Measurements from ENCODE around the gene TAC3. TPM values are rescaled to one million over a fixed set of nuclear protein-coding genes. Genes with fewer than 3 reads are reported as not detected.

The TAC3 gene
- total and polyA plus RNA-seq, 2 of the 8 experiments (the other 6 are each of a cell fraction or from before 2014, with no cell fraction given): 9.7 to 45.3 TPM

DNA sequence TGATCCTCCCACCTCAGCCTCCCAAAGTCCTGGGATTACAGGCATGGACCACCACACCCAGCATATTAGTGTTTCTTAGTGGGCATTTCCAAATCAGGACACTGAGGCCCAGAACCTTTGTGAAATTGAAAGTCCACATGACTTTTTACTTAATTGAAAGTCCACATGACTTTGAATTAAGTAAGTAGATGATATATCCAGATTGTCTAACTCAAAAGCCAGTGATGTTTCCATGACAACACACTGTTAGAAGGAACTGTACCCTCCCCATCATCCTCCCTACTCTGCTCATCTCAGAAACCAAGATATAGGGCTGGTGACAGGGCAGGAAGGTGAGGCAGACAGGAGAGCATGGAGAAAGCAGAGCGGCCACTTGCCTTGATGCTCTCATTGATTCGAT is 26.4 kb upstream of the TAC3 start:
- DNase-seq (ENCODE audit: low read depth in 1 of 2, low spot score in 2 of 2) (no peak), FAIRE-seq (no peak)
- CTCF ChIA-PET (ENCODE audit: partially characterized antibody): interaction anchor here (1.3 to 4.8 kb wide), 7 partner anchors 11 to 69 kb away, joined by 4 to 25 read pairs (median 7); partner anchors contain the start of gene STAT6
- H3K56ac ChIP-seq (replicated peaks; ENCODE audit: insufficient read length, low read depth, low read length): no peak overlapping the region
- no peak overlapping the region for H2AFZ ChIP-seq (ENCODE audit: low read length)
- H2BK20ac ChIP-seq (ENCODE audit: low read length): no peak overlapping the region
- H3K9ac ChIP-seq (replicated peaks in 1 of 4; ENCODE audit: extremely low read depth in 1 of 4, low read depth in 3 of 4, low read length in 3 of 4): no peak overlapping the region
- no peak overlapping the region for H3K4ac ChIP-seq (replicated peaks; ENCODE audit: insufficient read length, low read depth, low read length)
- H3K27ac ChIP-seq (ENCODE audit: low read depth, low read length): no peak overlapping the region
- no peak overlapping the region for H3K4me3 ChIP-seq (ENCODE audit: extremely low read depth in 1 of 4, insufficient read depth in 2 of 4, low read depth in 3 of 4, low read length in 4 of 4)
- no peak overlapping the region for H4K5ac ChIP-seq (ENCODE audit: insufficient read length, low read depth, low read length)
- H3K27me3 ChIP-seq (replicated peaks in 1 of 4; ENCODE audit: control insufficient read depth in 3 of 4, extremely low read depth in 1 of 4, insufficient read depth in 3 of 4, low read length in 3 of 4): no peaks in the 10 kb centered on the region; a peak in 1 of 7 replicates
- H3K14ac ChIP-seq (ENCODE audit: insufficient read length): no peak overlapping the region
- no peaks in the 10 kb centered on the region for H3K79me2 ChIP-seq (ENCODE audit: control insufficient read depth in 1 of 2, insufficient read depth in 2 of 2, low read length in 2 of 2)
- no peak overlapping the region for H2BK120ac ChIP-seq (replicated peaks; ENCODE audit: low read depth, low read length)
- no peak overlapping the region for H4K91ac ChIP-seq (replicated peaks; ENCODE audit: insufficient read length, low read length)
- H4K20me1 ChIP-seq (replicated peaks in 1 of 2; ENCODE audit: control insufficient read depth in 1 of 2, insufficient read depth in 2 of 2, low read length in 2 of 2): no peaks in the 10 kb centered on the region
- H3K23me2 ChIP-seq (ENCODE audit: low read depth, low read length): no peaks in the 10 kb centered on the region
- no peak overlapping the region for H4K8ac ChIP-seq (ENCODE audit: extremely low read depth, insufficient read depth, low read length)
- no peak overlapping the region for H2AK5ac ChIP-seq (ENCODE audit: low read depth, low read length)
- no peak overlapping the region for H2BK5ac ChIP-seq (ENCODE audit: low read depth, low read length)
- no peaks in the 10 kb centered on the region for H3K9me3 ChIP-seq (ENCODE audit: insufficient read depth in 2 of 2, low read depth in 1 of 2, low read length in 1 of 2)
- H3K18ac ChIP-seq (ENCODE audit: extremely low read depth, low read length): no peak overlapping the region
- H3K36me3 ChIP-seq (ENCODE audit: control insufficient read depth in 2 of 4, insufficient read depth in 4 of 4, low read length in 3 of 4): no peaks in the 10 kb centered on the region
- POLR2A ChIA-PET (ENCODE audit: partially characterized antibody): interaction anchor here (0.8 to 1.3 kb wide), 2 partner anchors 8 kb away, joined by 3 to 5 read pairs; no protein-coding TSS in a partner anchor
- H3K79me1 ChIP-seq (ENCODE audit: low read depth, low read length): no peaks in the 10 kb centered on the region
- H3K4me2 ChIP-seq (ENCODE audit: insufficient read depth in 1 of 2, low read depth in 2 of 2, low read length in 2 of 2): no peak overlapping the region
- WGBS, 2 experiments (ENCODE audit: extremely low coverage in 1 of 2, insufficient coverage in 1 of 2, insufficient read length in 1 of 2, insufficient replicate concordance in 2 of 2, low coverage in 1 of 2, low lambda C conversion rate in 2 of 2, missing lambda C conversion rate in 1 of 2): 97% methylated on average over 2 of the region's 2 CpGs; no CpG with 5 or more reads in 1 of the 2 experiments
- H3K23ac ChIP-seq (ENCODE audit: insufficient read length): no peak overlapping the region
- no peak overlapping the region for H2BK12ac ChIP-seq (ENCODE audit: low read depth, low read length)
- H2BK15ac ChIP-seq (ENCODE audit: low read length): no peak overlapping the region
- no peaks in the 10 kb centered on the region for H3K4me1 ChIP-seq (replicated peaks in 1 of 4; ENCODE audit: control insufficient read depth in 3 of 4, insufficient read depth in 4 of 4, low read length in 3 of 4)
- no peak for TF ChIP-seq SAP30 (IDR thresholded peaks at IDR 0.05; ENCODE audit: insufficient read depth, insufficient replicate concordance, low read length)
- no peak for TF ChIP-seq TEAD4 (IDR thresholded peaks at IDR 0.05; ENCODE audit: low read depth, low read length)
- TF ChIP-seq NANOG (IDR thresholded peaks at IDR 0.05; ENCODE audit: insufficient read depth, low read depth, low read length, poor library complexity, severe bottlenecking): no peak
- no peak for TF ChIP-seq RXRA (IDR thresholded peaks at IDR 0.05; ENCODE audit: insufficient read depth, low read depth, low read length)
- no peak for TF ChIP-seq TBP (IDR thresholded peaks at IDR 0.05; ENCODE audit: low read depth, low read length)
- no peak for TF ChIP-seq EZH2 (IDR thresholded peaks at IDR 0.05; ENCODE audit: low read depth, low read length, severe bottlenecking)
- TF ChIP-seq SRF (IDR thresholded peaks at IDR 0.05; ENCODE audit: low read depth, low read length): no peak
- TF ChIP-seq RFX5 (IDR thresholded peaks at IDR 0.05; ENCODE audit: borderline replicate concordance, low read depth, low read length): no peak
- TF ChIP-seq HDAC6 (IDR thresholded peaks at IDR 0.05; ENCODE audit: low read depth, low read length): no peak
- TF ChIP-seq SIX5 (IDR thresholded peaks at IDR 0.05; ENCODE audit: low read depth, low read length): no peak
- TF ChIP-seq SIN3A (conservative IDR thresholded peaks at IDR 0.05 in 1 of 2, IDR thresholded peaks at IDR 0.05 in 1 of 2; ENCODE audit: low read depth in 1 of 2, low read length in 2 of 2): no peak
- no peak for TF ChIP-seq SUZ12 (IDR thresholded peaks at IDR 0.05; ENCODE audit: low read length)
- no peak for TF ChIP-seq FOSL1 (IDR thresholded peaks at IDR 0.05; ENCODE audit: insufficient read depth, low read depth, low read length)
- no peak for TF ChIP-seq CBX5 (IDR thresholded peaks at IDR 0.05; ENCODE audit: low read depth, low read length)

Measured in H1 (cell line).